Measurements from ENCODE around the gene IGBP1. TPM values are rescaled to one million over a fixed set of nuclear protein-coding genes. Genes with fewer than 3 reads are reported as not detected.
"Not testable (repeated sequence)": the region's sequence is repeated elsewhere in the genome, so short reads cannot be mapped to it uniquely, and the experiment has no call there.

IGBP1 gene
- polyA plus RNA-seq, 1 donor = 101 TPM

GRCh38 chrX:70141373-70141772 is 8.1 kb downstream of the IGBP1 start:
- no peak for DNase-seq

- no peak for DNase-seq
Measured at GRCh38 chrX:70166601-70167590, 33.6 kb downstream of the IGBP1 start.

GRCh38 chrX:70168238-70169188 is 35.3 kb downstream of the IGBP1 start:
- peak; percentile 17 for DNase-seq

GRCh38 chrX:70169281-70169680 is 36.0 kb downstream of the IGBP1 start:
- no peak for DNase-seq

- no peak for DNase-seq
Measured at GRCh38 chrX:70171624-70172023, 38.4 kb downstream of the IGBP1 start.

GRCh38 chrX:70172221-70172620 is 39.0 kb downstream of the IGBP1 start:
- DNase-seq = no peak

GRCh38 chrX:70172964-70173363 is 39.7 kb downstream of the IGBP1 start:
- no peak for DNase-seq

GRCh38 chrX:70174754-70175153 is 41.5 kb downstream of the IGBP1 start:
- DNase-seq = no peak

- DNase-seq = no peak
Measured at GRCh38 chrX:70175338-70175737, 42.1 kb downstream of the IGBP1 start.

GRCh38 chrX:70176938-70177533 is 43.8 kb downstream of the IGBP1 start, which contains the start of gene DGAT2L6:
Gene DGAT2L6, plus strand, starts transcription at chrX:70177483. Its CDS starts 100 bp downstream, at chrX:70177583.
- no peak for DNase-seq

- DNase-seq = no peak
Measured at GRCh38 chrX:70183091-70183490, 49.8 kb downstream of the IGBP1 start.

GRCh38 chrX:70190225-70190624 is 57.0 kb downstream of the IGBP1 start:
- no peak for DNase-seq

- peak; percentile 13 for DNase-seq
Measured at GRCh38 chrX:70196961-70197720, 63.9 kb downstream of the IGBP1 start.

- DNase-seq = no peak
Measured at GRCh38 chrX:70201732-70202131, 68.5 kb downstream of the IGBP1 start.

GRCh38 chrX:70208479-70208878 is 75.2 kb downstream of the IGBP1 start:
- no peak for DNase-seq

- not testable (repeated sequence) for DNase-seq
Measured at GRCh38 chrX:70209570-70209969, 76.3 kb downstream of the IGBP1 start.

Other genes starting within 250 kb of the IGBP1 start
- gene AWAT2, start 83.5 kb upstream of the IGBP1 start, polyA plus RNA-seq (ENCODE audit: insufficient read length) = not detected
- gene OTUD6A, start 71.0 kb upstream of the IGBP1 start, polyA plus RNA-seq (ENCODE audit: insufficient read length) = not detected
- 0.12 TPM for gene DGAT2L6, start 44.0 kb downstream of the IGBP1 start, polyA plus RNA-seq (ENCODE audit: insufficient read length)
- gene AWAT1, start 101.2 kb downstream of the IGBP1 start, polyA plus RNA-seq (ENCODE audit: insufficient read length) = 0.15 TPM
- 0.48 TPM for gene P2RY4, start 126.8 kb downstream of the IGBP1 start, polyA plus RNA-seq (ENCODE audit: insufficient read length)
- 1.6 TPM for gene ARR3, start 134.9 kb downstream of the IGBP1 start, polyA plus RNA-seq (ENCODE audit: insufficient read length)
- gene RAB41, start 148.7 kb downstream of the IGBP1 start, polyA plus RNA-seq (ENCODE audit: insufficient read length) = 1.6 TPM
- 55.9 TPM for gene PDZD11, start 156.5 kb downstream of the IGBP1 start, polyA plus RNA-seq (ENCODE audit: insufficient read length)
- gene KIF4A, start 156.7 kb downstream of the IGBP1 start, polyA plus RNA-seq (ENCODE audit: insufficient read length) = 26.0 TPM

Data from left kidney (tissue), 2 donors.